Naive thymus-derived CD8-positive, alpha-beta T cell (primary cell): ENCODE measurements around the gene KIF2C. TPM values are rescaled to one million over a fixed set of nuclear protein-coding genes. Genes with fewer than 3 reads are reported as not detected.
A peak's percentile ranks its signal among the peaks of the same experiment; 100 is the strongest.

Experiments used
- ATAC-seq, 2 donors: fragments of 150-1000 bp; cut with Tn5 transposase in 1 of 2; sonication (Bioruptor Pico), chemical (Tn5 transposase) in 1 of 2; 1 replicate in 1 of 2; 2 replicates in 1 of 2; pipeline ENCODE4 v1.10.0; 2021; ENCODE audit warnings: mild to moderate bottlenecking in 2 of 2, moderate library complexity in 2 of 2
- POLR2A ChIA-PET: fragments of 350-600 bp; sonication (Branson Sonifier 250); formaldehyde crosslinking; loops from one replicate; lab custom pipeline; 2021; ENCODE audit warnings: antibody characterized with exemption; lab: Charles Lee
- DNase-seq, 10 donors: peaks; one replicate each; pipeline versions ENCODE4 v3.0.0 to v3.0.0-alpha.2; 2020 to 2022
- H3K27ac Mint-ChIP-seq, 10 donors: one replicate each; pipeline ENCODE4 v1.8.0; 2020 to 2022; ENCODE audit warnings: mild to moderate bottlenecking in 10 of 10, mixed read lengths in 10 of 10, moderate library complexity in 4 of 10, inconsistent platforms in 1 of 10
- H3K27me3 Mint-ChIP-seq, 5 donors: one replicate each; pipeline ENCODE4 v1.8.0; 2021 to 2022; ENCODE audit warnings: mixed read lengths in 5 of 5
- H3K36me3 Mint-ChIP-seq, 3 donors: one replicate each; pipeline ENCODE4 v1.8.0; 2020 to 2022; ENCODE audit warnings: mixed read lengths in 3 of 3, mild to moderate bottlenecking in 2 of 3, inconsistent platforms in 1 of 3
- H3K4me1 Mint-ChIP-seq, 4 donors: one replicate each; pipeline ENCODE4 v1.8.0; 2021 to 2022; ENCODE audit warnings: mixed read lengths in 4 of 4
- H3K4me3 Mint-ChIP-seq, 10 donors: one replicate each; pipeline ENCODE4 v1.8.0; 2020 to 2022; ENCODE audit warnings: mild to moderate bottlenecking in 10 of 10, mixed read lengths in 10 of 10, moderate library complexity in 6 of 10, inconsistent platforms in 1 of 10
- H3K9me3 Mint-ChIP-seq, 9 donors: one replicate each; pipeline ENCODE4 v1.8.0; 2020 to 2022; ENCODE audit warnings: mixed read lengths in 9 of 9, mild to moderate bottlenecking in 3 of 9, inconsistent platforms in 1 of 9, moderate library complexity in 1 of 9
- polyA plus RNA-seq, 3 donors: library from polyadenylated mRNA; unstranded; fragments of 300-500 nt; fragmentation: Illumina TruSeq; gene quantifications; one replicate each; pipeline ENCODE4 v1.2.3, GENCODE V29; 2021
- total RNA-seq, 8 experiments: library from RNA in 2 of 8; stranded (reverse) in 2 of 8; gene quantifications; one replicate each; pipeline ENCODE4 v1.2.3 and lab custom pipeline; 2021 to 2026

The KIF2C gene
- total and polyA plus RNA-seq, 5 experiments from 2014 or later = 0.40 to 0.91 (median 0.41) TPM

GRCh38 chr1:44705470-44705869, 34.2 kb upstream of the KIF2C start:
- DNase-seq (no peak), ATAC-seq (no peak)
- Mint-ChIP-seq H3K27me3 (no peaks in the 10 kb centered on the region), H3K4me1 (peaks cover 8 to 9% (median 8%) of the 10 kb centered on the region in 4 donors), H3K27ac (peak overlapping the region in 1 of 10 donors; percentile 50), H3K4me3 (no peak overlapping the region), H3K9me3 (no peaks in the 10 kb centered on the region), H3K36me3 (no peaks in the 10 kb centered on the region)
- POLR2A ChIA-PET = interaction anchor here (0.6 to 1.5 kb wide), 3 partner anchors 16 to 85 kb away, joined by 3 to 7 read pairs (median 4); no protein-coding TSS in a partner anchor

GRCh38 chr1:44705938-44706337, 33.7 kb upstream of the KIF2C start:
- POLR2A ChIA-PET = interaction anchor here (0.6 to 1.5 kb wide), 3 partner anchors 8 to 26 kb away, joined by 3 to 4 read pairs (median 3); no protein-coding TSS in a partner anchor
- ATAC-seq (no peak), DNase-seq (no peak)
- H3K9me3 Mint-ChIP-seq = no peaks in the 10 kb centered on the region
- no peak overlapping the region for H3K4me3 Mint-ChIP-seq
- H3K27ac Mint-ChIP-seq = peak overlapping the region in 1 of 10 donors; percentile 57
- H3K27me3 Mint-ChIP-seq = no peaks in the 10 kb centered on the region
- H3K4me1 Mint-ChIP-seq = peaks cover 8 to 9% (median 8%) of the 10 kb centered on the region in 4 donors
- no peaks in the 10 kb centered on the region for H3K36me3 Mint-ChIP-seq

GRCh38 chr1:44707112-44707881, 32.3 kb upstream of the KIF2C start:
- H3K9me3 Mint-ChIP-seq = no peaks in the 10 kb centered on the region
- DNase-seq = no peak
- peak overlapping the region in 1 of 10 donors; percentile 49 for H3K27ac Mint-ChIP-seq
- H3K4me1 Mint-ChIP-seq = peaks cover 8 to 12% (median 8%) of the 10 kb centered on the region in 4 donors
- POLR2A ChIA-PET = interaction anchor here (0.8 to 1.4 kb wide), 3 partner anchors 9 to 14 kb away, joined by 3 read pairs; no protein-coding TSS in a partner anchor
- no peaks in the 10 kb centered on the region for H3K27me3 Mint-ChIP-seq
- H3K36me3 Mint-ChIP-seq = no peaks in the 10 kb centered on the region
- peak overlapping the region in 1 of 10 donors; percentile 54 for H3K4me3 Mint-ChIP-seq
- no peak for ATAC-seq

- POLR2A ChIA-PET = interaction anchor here (0.5 to 1.4 kb wide), 4 partner anchors 11 to 24 kb away, joined by 3 read pairs; no protein-coding TSS in a partner anchor
- Mint-ChIP-seq H3K27ac (peak overlapping the region in 8 of 10 donors; percentile 12 to 76 (median 48)), H3K36me3 (no peaks in the 10 kb centered on the region), H3K27me3 (no peaks in the 10 kb centered on the region), H3K9me3 (no peaks in the 10 kb centered on the region), H3K4me3 (peak overlapping the region; percentile 48 to 77 (median 63)), H3K4me1 (peaks cover 8 to 14% (median 8%) of the 10 kb centered on the region in 4 donors)
- ATAC-seq (peak; percentile 87 to 95), DNase-seq (peak in 5 of 10 donors; percentile 23 to 57 (median 52))
Observed at GRCh38 chr1:44707959-44708831, 31.4 kb upstream of the KIF2C start.

- DNase-seq (no peak), ATAC-seq (no peak)
- H3K9me3 Mint-ChIP-seq = no peaks in the 10 kb centered on the region
- POLR2A ChIA-PET = interaction anchor here (0.6 to 1.5 kb wide), 6 partner anchors 9 to 86 kb away, joined by 3 to 14 read pairs (median 3); no protein-coding TSS in a partner anchor
- H3K4me3 Mint-ChIP-seq = peak overlapping the region in 1 of 10 donors; percentile 24
- H3K36me3 Mint-ChIP-seq = no peaks in the 10 kb centered on the region
- H3K27me3 Mint-ChIP-seq = no peaks in the 10 kb centered on the region
- peaks cover 29 to 47% (median 35%) of the 10 kb centered on the region in 4 donors for H3K4me1 Mint-ChIP-seq
- peak overlapping the region in 2 of 10 donors; percentile 6 to 41 for H3K27ac Mint-ChIP-seq
Observed at GRCh38 chr1:44713321-44713781, 26.3 kb upstream of the KIF2C start.

- no peaks in the 10 kb centered on the region for H3K36me3 Mint-ChIP-seq
- peak overlapping the region in 6 of 10 donors; percentile 46 to 72 (median 58) for H3K4me3 Mint-ChIP-seq
- peak overlapping the region in 8 of 10 donors; percentile 54 to 87 (median 72) for H3K27ac Mint-ChIP-seq
- POLR2A ChIA-PET = interaction anchor here (0.7 to 1.5 kb wide), 4 partner anchors 12 to 755 kb away, joined by 3 to 4 read pairs (median 4); partner anchors contain the start of gene UROD
- H3K27me3 Mint-ChIP-seq = no peaks in the 10 kb centered on the region
- peaks cover 28 to 57% (median 45%) of the 10 kb centered on the region in 4 donors for H3K4me1 Mint-ChIP-seq
- no peak for DNase-seq
- H3K9me3 Mint-ChIP-seq = no peaks in the 10 kb centered on the region
- ATAC-seq = no peak
Observed at GRCh38 chr1:44714532-44714931, 25.1 kb upstream of the KIF2C start.

GRCh38 chr1:44714944-44715571, 24.6 kb upstream of the KIF2C start:
- ATAC-seq (peak; percentile 83 to 86), DNase-seq (peak; percentile 35 to 81 (median 68))
- POLR2A ChIA-PET = interaction anchor here (0.7 to 1.5 kb wide), 4 partner anchors 12 to 756 kb away, joined by 3 to 4 read pairs (median 4); partner anchors contain the start of gene UROD
- H3K27me3 Mint-ChIP-seq = no peaks in the 10 kb centered on the region
- H3K9me3 Mint-ChIP-seq = no peaks in the 10 kb centered on the region
- peaks cover 30 to 61% (median 49%) of the 10 kb centered on the region in 4 donors for H3K4me1 Mint-ChIP-seq
- peak overlapping the region in 9 of 10 donors; percentile 46 to 72 (median 61) for H3K4me3 Mint-ChIP-seq
- H3K27ac Mint-ChIP-seq = peak overlapping the region; percentile 54 to 87 (median 74)
- no peaks in the 10 kb centered on the region for H3K36me3 Mint-ChIP-seq

- ATAC-seq (no peak), DNase-seq (no peak)
- Mint-ChIP-seq H3K4me1 (peaks cover 41 to 78% (median 69%) of the 10 kb centered on the region in 4 donors), H3K9me3 (no peaks in the 10 kb centered on the region), H3K36me3 (no peaks in the 10 kb centered on the region), H3K27ac (peak overlapping the region in 7 of 10 donors; percentile 1 to 90 (median 65)), H3K4me3 (peak overlapping the region in 1 of 10 donors; percentile 38), H3K27me3 (no peaks in the 10 kb centered on the region)
- POLR2A ChIA-PET = interaction anchor here (0.7 to 7.5 kb wide), 5 partner anchors 15 to 126 kb away, joined by 3 to 143 read pairs (median 3); partner anchors contain the start of genes PLK3, PTCH2, RNU5D-1 and RPS8
Observed at GRCh38 chr1:44717156-44717555, 22.5 kb upstream of the KIF2C start.

- peak overlapping the region in 4 of 10 donors; percentile 36 to 48 (median 40) for H3K4me3 Mint-ChIP-seq
- H3K4me1 Mint-ChIP-seq = peaks cover 41 to 78% (median 69%) of the 10 kb centered on the region in 4 donors
- DNase-seq (no peak), ATAC-seq (no peak)
- peak overlapping the region in 8 of 10 donors; percentile 1 to 90 (median 62) for H3K27ac Mint-ChIP-seq
- H3K9me3 Mint-ChIP-seq = no peaks in the 10 kb centered on the region
- no peaks in the 10 kb centered on the region for H3K36me3 Mint-ChIP-seq
- POLR2A ChIA-PET = interaction anchor here (0.6 to 7.5 kb wide), 6 partner anchors 9 to 96 kb away, joined by 3 to 143 read pairs (median 4); partner anchors contain the start of genes PLK3, RNU5D-1 and RPS8
- no peaks in the 10 kb centered on the region for H3K27me3 Mint-ChIP-seq
Observed at GRCh38 chr1:44717653-44718052, 22.0 kb upstream of the KIF2C start.

GRCh38 chr1:44718091-44718490, 21.5 kb upstream of the KIF2C start:
- H3K27ac Mint-ChIP-seq = peak overlapping the region; percentile 24 to 90 (median 56)
- peak overlapping the region in 4 of 10 donors; percentile 36 to 48 (median 40) for H3K4me3 Mint-ChIP-seq
- DNase-seq = peak in 1 of 10 donors; percentile 7
- no peaks in the 10 kb centered on the region for H3K36me3 Mint-ChIP-seq
- no peaks in the 10 kb centered on the region for H3K27me3 Mint-ChIP-seq
- H3K4me1 Mint-ChIP-seq = peaks cover 43 to 81% (median 73%) of the 10 kb centered on the region in 4 donors
- POLR2A ChIA-PET = interaction anchor here (0.6 to 7.5 kb wide), 6 partner anchors 8 to 96 kb away, joined by 3 to 143 read pairs (median 4); partner anchors contain the start of genes PLK3, RNU5D-1 and RPS8
- H3K9me3 Mint-ChIP-seq = no peaks in the 10 kb centered on the region
- ATAC-seq = no peak

- Mint-ChIP-seq H3K36me3 (no peaks in the 10 kb centered on the region), H3K4me3 (peak overlapping the region in 7 of 10 donors; percentile 7 to 83 (median 48)), H3K9me3 (no peaks in the 10 kb centered on the region), H3K4me1 (peaks cover 52 to 84% (median 83%) of the 10 kb centered on the region in 4 donors), H3K27ac (peak overlapping the region; percentile 19 to 99 (median 74)), H3K27me3 (no peaks in the 10 kb centered on the region)
- ATAC-seq (no peak), DNase-seq (peak in 1 of 10 donors; percentile 6)
- POLR2A ChIA-PET = interaction anchor here (0.7 to 7.5 kb wide), 3 partner anchors 12 to 98 kb away, joined by 6 to 143 read pairs (median 8); partner anchors contain the start of gene RNU5D-1
Observed at GRCh38 chr1:44719318-44719717, 20.3 kb upstream of the KIF2C start.
